LNCAP (cell line): ENCODE measurements around the gene TGOLN2.

Source experiments
- CTCF ChIP-seq: fragments of 450-650 bp; IDR thresholded peaks from 2 replicates; pipeline ENCODE4 v1.5.1; 2017; ENCODE audit warnings: mild to moderate bottlenecking

Gene TGOLN2

GRCh38 chr2:85327160-85327821, 498 bp downstream of the TGOLN2 start:
- TF ChIP-seq CTCF: no peak

GRCh38 chr2:85326406-85327159, 1.2 kb downstream of the TGOLN2 start:
- TF ChIP-seq CTCF: no peak

GRCh38 chr2:85325466-85325811, 2.4 kb downstream of the TGOLN2 start:
- no peak for TF ChIP-seq CTCF

GRCh38 chr2:85324639-85325465, 2.9 kb downstream of the TGOLN2 start:
- no peak for TF ChIP-seq CTCF

GRCh38 chr2:85323351-85323987, 4.3 kb downstream of the TGOLN2 start:
- TF ChIP-seq CTCF: no peak

GRCh38 chr2:85319796-85320195, 8.0 kb downstream of the TGOLN2 start:
- TF ChIP-seq CTCF: no peak
